CD4-positive, alpha-beta T cell (primary cell): ENCODE data around the gene RNF114. TPM values are rescaled to one million over a fixed set of nuclear protein-coding genes. Genes with fewer than 3 reads are reported as not detected.
"Not testable (repeated sequence)": the region's sequence is repeated elsewhere in the genome, so short reads cannot be mapped to it uniquely, and the experiment has no call there.

Source experiments
- ATAC-seq: fragments of 200-7000 bp; cut with Tn5 transposase; one replicate; pipeline ENCODE4 v1.10.0; 2022; ENCODE audit warnings: mild to moderate bottlenecking; ENCODE audit not compliant: poor library complexity
- CTCF ChIA-PET: fragments of 350-600 bp; sonication (Branson Sonifier 250); formaldehyde crosslinking; loops from one replicate; lab custom pipeline; 2021; ENCODE audit warnings: antibody characterized with exemption, inconsistent platforms; lab: Charles Lee
- POLR2A ChIA-PET: fragments of 350-600 bp; sonication (Branson Sonifier 250); formaldehyde crosslinking; loops from one replicate; lab custom pipeline; 2021; ENCODE audit warnings: antibody characterized with exemption, inconsistent platforms; lab: Charles Lee
- DNase-seq, 14 experiments: peaks; one replicate each; pipeline ENCODE4 v3.0.0-alpha.2; 2013 to 2020; ENCODE audit warnings: mixed read lengths in 2 of 14
- H3K27ac ChIP-seq, 2 donors: one replicate each; pipeline versions ENCODE4 v1.5.1 to v1.7.0; 2013; ENCODE audit warnings: low read length in 2 of 2, low read depth in 1 of 2, mild to moderate bottlenecking in 1 of 2
- H3K27me3 ChIP-seq, 2 experiments: 1 replicate in 1 of 2; 2 replicates in 1 of 2; pipeline versions ENCODE4 v1.6.1 to v1.7.0; 2013; ENCODE audit warnings: low read length in 2 of 2, control low read depth in 1 of 2, mild to moderate bottlenecking in 1 of 2, moderate library complexity in 1 of 2; ENCODE audit not compliant: insufficient read depth in 2 of 2, control insufficient read depth in 1 of 2
- H3K36me3 ChIP-seq: one replicate; pipeline ENCODE4 v1.6.1; 2013; ENCODE audit warnings: low read length, control low read depth; ENCODE audit not compliant: insufficient read depth
- H3K4me1 ChIP-seq: one replicate; pipeline ENCODE4 v1.6.1; 2013; ENCODE audit warnings: low read length, control low read depth; ENCODE audit not compliant: insufficient read depth
- H3K4me3 ChIP-seq: one replicate; pipeline ENCODE4 v1.5.1; 2013; ENCODE audit warnings: mild to moderate bottlenecking, low read length, moderate library complexity
- H3K9me3 ChIP-seq, 2 experiments: 1 replicate in 1 of 2; 2 replicates in 1 of 2; pipeline versions ENCODE4 v1.6.1 to v1.7.0; 2013; ENCODE audit warnings: low read length in 2 of 2, mild to moderate bottlenecking in 2 of 2, control low read depth in 1 of 2, moderate library complexity in 1 of 2; ENCODE audit not compliant: control insufficient read depth in 1 of 2, insufficient read depth in 1 of 2
- H3K27ac Mint-ChIP-seq: one replicate; pipeline ENCODE4 v1.8.0; 2020; ENCODE audit warnings: mixed read lengths
- H3K27me3 Mint-ChIP-seq: one replicate; pipeline ENCODE4 v1.8.0; 2021; ENCODE audit warnings: mixed read lengths
- H3K36me3 Mint-ChIP-seq: one replicate; pipeline ENCODE4 v1.8.0; 2021; ENCODE audit warnings: low read depth, mixed read lengths
- H3K4me1 Mint-ChIP-seq: one replicate; pipeline ENCODE4 v1.8.0; 2021; ENCODE audit warnings: low read depth, mixed read lengths
- H3K4me3 Mint-ChIP-seq: one replicate; pipeline ENCODE4 v1.8.0; 2020; ENCODE audit warnings: mild to moderate bottlenecking, mixed read lengths
- H3K9me3 Mint-ChIP-seq: one replicate; pipeline ENCODE4 v1.8.0; 2020; ENCODE audit warnings: mixed read lengths
- CTCF ChIP-seq: fragments of 200-600 bp; IDR thresholded peaks from one replicate; pipeline ENCODE4 v1.8.0; 2022; ENCODE audit warnings: antibody characterized with exemption, mild to moderate bottlenecking
- intact Hi-C, 2 experiments: fragments of 100-400 bp; cut with DNase I in 1 of 2; cut with micrococcal nuclease in 1 of 2; formaldehyde crosslinking; loops; one replicate each; pipeline versions ENCODE4 v1.15.1 to v1.9.0; 2023 to 2025; cut with DNase I, micrococcal nuclease
- total RNA-seq, 174 experiments: library from RNA in 2 of 174; stranded (reverse) in 2 of 174; gene quantifications; one replicate each; pipeline ENCODE4 v1.2.3 and lab custom pipeline; 2021 to 2026

Gene RNF114
- total RNA-seq, 2 experiments from 2014 or later: 129 to 132 TPM

- Mint-ChIP-seq H3K4me3 (no peak overlapping the region), H3K9me3 (no peaks in the 10 kb centered on the region), H3K36me3 (no peaks in the 10 kb centered on the region), H3K27me3 (no peaks in the 10 kb centered on the region), H3K27ac (no peak overlapping the region), H3K4me1 (no peaks in the 10 kb centered on the region)
- Histone ChIP-seq H3K27ac (no peak overlapping the region), H3K36me3 (no peaks in the 10 kb centered on the region), H3K4me3 (no peak overlapping the region), H3K9me3 (no peaks in the 10 kb centered on the region), H3K4me1 (no peaks in the 10 kb centered on the region), H3K27me3 (no peaks in the 10 kb centered on the region)
- no peak for TF ChIP-seq CTCF
- intact Hi-C loops: loop anchor here in 1 of 2 experiments (10.0 kb wide), 1 partner anchor 504 kb away; no protein-coding TSS in a partner anchor
- ChIA-PET CTCF (interaction anchor here (0.8 kb wide), 1 partner anchor 11 kb away, joined by 3 read pairs; no protein-coding TSS in a partner anchor), POLR2A (interaction anchor here (0.6 to 1.0 kb wide), 2 partner anchors 9 to 12 kb away, joined by 3 read pairs; no protein-coding TSS in a partner anchor)
- ATAC-seq: no peak
- DNase-seq: no peak
Measured at GRCh38 chr20:49970498-49970897, 34.3 kb downstream of the RNF114 start.

GRCh38 chr20:49973981-49974380 lies 37.8 kb downstream of the RNF114 start:
- no peaks in the 10 kb centered on the region for H3K27me3 ChIP-seq
- H3K4me1 ChIP-seq: peaks cover 3% of the 10 kb centered on the region
- POLR2A ChIA-PET: no interaction called here
- no peak overlapping the region for H3K4me3 ChIP-seq
- H3K4me1 Mint-ChIP-seq: no peaks in the 10 kb centered on the region
- intact Hi-C loops: loop anchor here in 1 of 2 experiments (10.0 kb wide), 1 partner anchor 501 kb away; no protein-coding TSS in a partner anchor
- no peaks in the 10 kb centered on the region for H3K9me3 Mint-ChIP-seq
- no peaks in the 10 kb centered on the region for H3K36me3 ChIP-seq
- CTCF ChIA-PET: interaction anchor here (1.1 kb wide), 1 partner anchor 98 kb away, joined by 3 read pairs; no protein-coding TSS in a partner anchor
- no peak overlapping the region for H3K27ac ChIP-seq
- no peak for TF ChIP-seq CTCF
- no peaks in the 10 kb centered on the region for H3K9me3 ChIP-seq
- ATAC-seq (no peak), DNase-seq (no peak)
- H3K27me3 Mint-ChIP-seq: no peaks in the 10 kb centered on the region
- H3K4me3 Mint-ChIP-seq: no peak overlapping the region
- H3K27ac Mint-ChIP-seq: no peak overlapping the region
- no peaks in the 10 kb centered on the region for H3K36me3 Mint-ChIP-seq

GRCh38 chr20:49976542-49976941 lies 40.3 kb downstream of the RNF114 start:
- H3K4me1 Mint-ChIP-seq: no peaks in the 10 kb centered on the region
- H3K4me3 Mint-ChIP-seq: no peak overlapping the region
- no peak overlapping the region for H3K27ac Mint-ChIP-seq
- no peaks in the 10 kb centered on the region for H3K27me3 Mint-ChIP-seq
- Histone ChIP-seq H3K27me3 (no peaks in the 10 kb centered on the region), H3K4me3 (no peak overlapping the region), H3K36me3 (no peaks in the 10 kb centered on the region), H3K27ac (no peak overlapping the region), H3K4me1 (peaks cover 7% of the 10 kb centered on the region), H3K9me3 (no peaks in the 10 kb centered on the region)
- ChIA-PET CTCF (interaction anchor here (1.4 kb wide), 1 partner anchor 95 kb away, joined by 14 read pairs; no protein-coding TSS in a partner anchor), POLR2A (no interaction called here)
- DNase-seq: no peak
- intact Hi-C loops: loop anchor here in 1 of 2 experiments (10.0 kb wide), 1 partner anchor 498 kb away; no protein-coding TSS in a partner anchor
- no peak for ATAC-seq
- no peaks in the 10 kb centered on the region for H3K9me3 Mint-ChIP-seq
- H3K36me3 Mint-ChIP-seq: no peaks in the 10 kb centered on the region
- no peak for TF ChIP-seq CTCF

GRCh38 chr20:49977740-49978139 lies 41.5 kb downstream of the RNF114 start:
- not testable (repeated sequence) for H3K27ac Mint-ChIP-seq, H3K9me3 Mint-ChIP-seq, ATAC-seq, H3K36me3 ChIP-seq, H3K4me3 ChIP-seq, H3K4me3 Mint-ChIP-seq, H3K27ac ChIP-seq, H3K9me3 ChIP-seq, DNase-seq, H3K27me3 ChIP-seq, H3K27me3 Mint-ChIP-seq, H3K4me1 Mint-ChIP-seq, H3K36me3 Mint-ChIP-seq
- H3K4me1 ChIP-seq: peaks cover 16% of the 10 kb centered on the region
- ChIA-PET CTCF (interaction anchor here (1.7 to 8.0 kb wide), 2 partner anchors 17 to 92 kb away, joined by 5 to 102 read pairs; no protein-coding TSS in a partner anchor), POLR2A (interaction anchor here (2.2 kb wide), 1 partner anchor 42 kb away, joined by 4 read pairs; the partner anchor contains the start of gene RNF114)
- intact Hi-C loops: loop anchor here (2.0 to 10.0 kb wide), 2 partner anchors 201 to 497 kb away; no protein-coding TSS in a partner anchor
